Urothelium cell line (cell line): ENCODE results near the gene RANBP10.
"Not testable (repeated sequence)": the region's sequence is repeated elsewhere in the genome, so short reads cannot be mapped to it uniquely, and the experiment has no call there.

Experiments used
- DNase-seq: peaks from one replicate; pipeline ENCODE4 v3.0.0; 2011; ENCODE audit warnings: low spot score, mixed read lengths
- FAIRE-seq: peaks from 2 replicates; lab custom pipeline; 2011; peaks lifted over from hg19 to GRCh38; lab: Jason Lieb, UNC

The RANBP10 gene

GRCh38 chr16:67806428-67807147, at the start of gene RANBP10, which contains the start of gene TSNAXIP1:
RANBP10 (minus strand) TSS chr16:67806560; CDS start chr16:67806536, 24 bp downstream.
TSNAXIP1 (plus strand) TSS chr16:67806889; CDS start chr16:67807150, 261 bp downstream.
- FAIRE-seq (peak; percentile 74), DNase-seq (peak; percentile 97)

GRCh38 chr16:67855789-67856188, 49.4 kb upstream of the RANBP10 start:
- DNase-seq: no peak
- no peak for FAIRE-seq

- DNase-seq: no peak
- no peak for FAIRE-seq
Observed at GRCh38 chr16:67853670-67854069, 47.3 kb upstream of the RANBP10 start.

- FAIRE-seq (no peak), DNase-seq (no peak)
Observed at GRCh38 chr16:67848118-67848517, 41.8 kb upstream of the RANBP10 start.

- no peak for FAIRE-seq
- peak; percentile 75 for DNase-seq
Observed at GRCh38 chr16:67847064-67847861, 40.9 kb upstream of the RANBP10 start, which contains the start of gene CENPT. CENPT (minus strand) TSS chr16:67847693; CDS start chr16:67833859, 13,834 bp downstream.

- DNase-seq: peak; percentile 96
- FAIRE-seq: no peak
Observed at GRCh38 chr16:67846320-67847063, 40.1 kb upstream of the RANBP10 start, which contains the start of gene NUTF2. NUTF2 (plus strand) TSS chr16:67846933; CDS start chr16:67865131, 18,198 bp downstream.

GRCh38 chr16:67846063-67846319, 39.6 kb upstream of the RANBP10 start:
- no peak for FAIRE-seq
- no peak for DNase-seq

- DNase-seq: no peak
- no peak for FAIRE-seq
Observed at GRCh38 chr16:67845291-67846062, 39.1 kb upstream of the RANBP10 start.

- FAIRE-seq (no peak), DNase-seq (no peak)
Observed at GRCh38 chr16:67844497-67844896, 38.1 kb upstream of the RANBP10 start.

GRCh38 chr16:67843343-67843765, 37.0 kb upstream of the RANBP10 start:
- no peak for DNase-seq
- no peak for FAIRE-seq

GRCh38 chr16:67842509-67843342, 36.4 kb upstream of the RANBP10 start:
- FAIRE-seq (no peak), DNase-seq (peak; percentile 39)

- FAIRE-seq: no peak
Observed at GRCh38 chr16:67841816-67842508, 35.6 kb upstream of the RANBP10 start, which contains the start of gene THAP11. THAP11 (plus strand) TSS chr16:67842320; CDS start chr16:67842555, 235 bp downstream.

GRCh38 chr16:67841198-67841815, 34.9 kb upstream of the RANBP10 start:
- FAIRE-seq: no peak
- no peak for DNase-seq

More at GRCh38 chr16:67841816-67842508, 35.6 kb upstream of the RANBP10 start, which contains the start of gene THAP11:
- peak; percentile 94 for DNase-seq

GRCh38 chr16:67837811-67838210, 31.5 kb upstream of the RANBP10 start:
- FAIRE-seq (no peak), DNase-seq (no peak)

- FAIRE-seq, DNase-seq: not testable (repeated sequence)
Observed at GRCh38 chr16:67837190-67837589, 30.8 kb upstream of the RANBP10 start.

- no peak for FAIRE-seq
Observed at GRCh38 chr16:67834242-67834614, 27.9 kb upstream of the RANBP10 start.

GRCh38 chr16:67833415-67834241, 27.3 kb upstream of the RANBP10 start:
- peak; percentile 71 for FAIRE-seq
- peak; percentile 97 for DNase-seq

More at GRCh38 chr16:67834242-67834614, 27.9 kb upstream of the RANBP10 start:
- no peak for DNase-seq
